ENCODE data around the gene HECW1. TPM values are rescaled to one million over a fixed set of nuclear protein-coding genes. Genes with fewer than 3 reads are reported as not detected.

The HECW1 gene
- total and polyA plus RNA-seq, 2 experiments from 2014 or later, result 2.0 to 4.8 TPM

GRCh38 chr7:43575506-43575905 is 463.1 kb downstream of the HECW1 start:
- TF ChIP-seq EZH2phosphoT487 (IDR thresholded peaks at IDR 0.05; ENCODE audit: insufficient read depth, low read depth) (no peak), EZH2 (IDR thresholded peaks at IDR 0.05; ENCODE audit: insufficient read depth, poor library complexity, severe bottlenecking) (no peak)
- Histone ChIP-seq H3K36me3 (ENCODE audit: low read depth) (no peaks in the 10 kb centered on the region), H3K27me3 (replicated peaks; ENCODE audit: insufficient read depth) (no peaks in the 10 kb centered on the region), H3K9me3 (ENCODE audit: low read depth) (no peaks in the 10 kb centered on the region), H3K4me3 (no peak overlapping the region), H3F3A (ENCODE audit: insufficient read depth) (peaks cover 16% of the 10 kb centered on the region), H2AFZ (no peak overlapping the region), H3K9me2 (ENCODE audit: insufficient read depth) (no peaks in the 10 kb centered on the region), H3K79me2 (ENCODE audit: insufficient read depth) (no peaks in the 10 kb centered on the region), H3K4me2 (ENCODE audit: unreplicated experiment) (no peak overlapping the region), H3K4me1 (ENCODE audit: insufficient read depth) (peaks cover 21% of the 10 kb centered on the region), H3K9ac (no peak overlapping the region), H4K20me1 (ENCODE audit: insufficient read depth) (no peaks in the 10 kb centered on the region), H3K27ac (no peak overlapping the region)
- in situ Hi-C loops (cut with MboI), result loop anchor here (10.0 to 25.0 kb wide), 2 partner anchors 129 to 262 kb away; no protein-coding TSS in a partner anchor
- WGBS, 2 experiments (ENCODE audit: low coverage in 1 of 2, low lambda C conversion rate in 2 of 2, missing lambda C conversion rate in 2 of 2), result 96 to 97% methylated on average over 6 of the region's 6 CpGs
- no peak for DNase-seq

GRCh38 chr7:43576241-43576640 is 463.8 kb downstream of the HECW1 start:
- no peak for TF ChIP-seq EZH2 (IDR thresholded peaks at IDR 0.05; ENCODE audit: insufficient read depth, poor library complexity, severe bottlenecking)
- no peak for TF ChIP-seq EZH2phosphoT487 (IDR thresholded peaks at IDR 0.05; ENCODE audit: insufficient read depth, low read depth)
- no peak overlapping the region for H3K9ac ChIP-seq
- H3K27ac ChIP-seq, result no peak overlapping the region
- no peaks in the 10 kb centered on the region for H4K20me1 ChIP-seq (ENCODE audit: insufficient read depth)
- peaks cover 16% of the 10 kb centered on the region for H3K4me1 ChIP-seq (ENCODE audit: insufficient read depth)
- no peak overlapping the region for H2AFZ ChIP-seq
- H3K9me2 ChIP-seq (ENCODE audit: insufficient read depth), result no peaks in the 10 kb centered on the region
- WGBS, 2 experiments (ENCODE audit: low coverage in 1 of 2, low lambda C conversion rate in 2 of 2, missing lambda C conversion rate in 2 of 2), result 97 to 99% methylated on average over 3 of the region's 3 CpGs
- H3K9me3 ChIP-seq (ENCODE audit: low read depth), result no peaks in the 10 kb centered on the region
- H3F3A ChIP-seq (ENCODE audit: insufficient read depth), result peaks cover 12% of the 10 kb centered on the region
- in situ Hi-C loops (cut with MboI), result loop anchor here (10.0 to 25.0 kb wide), 2 partner anchors 129 to 261 kb away; no protein-coding TSS in a partner anchor
- no peak for DNase-seq
- H3K27me3 ChIP-seq (replicated peaks; ENCODE audit: insufficient read depth), result no peaks in the 10 kb centered on the region
- no peak overlapping the region for H3K4me2 ChIP-seq (ENCODE audit: unreplicated experiment)
- no peak overlapping the region for H3K4me3 ChIP-seq
- no peaks in the 10 kb centered on the region for H3K36me3 ChIP-seq (ENCODE audit: low read depth)
- H3K79me2 ChIP-seq (ENCODE audit: insufficient read depth), result no peaks in the 10 kb centered on the region

- no peak overlapping the region for H3K4me3 ChIP-seq
- no peaks in the 10 kb centered on the region for H4K20me1 ChIP-seq (ENCODE audit: insufficient read depth)
- TF ChIP-seq EZH2 (IDR thresholded peaks at IDR 0.05; ENCODE audit: insufficient read depth, poor library complexity, severe bottlenecking) (no peak), EZH2phosphoT487 (IDR thresholded peaks at IDR 0.05; ENCODE audit: insufficient read depth, low read depth) (no peak)
- no peak for DNase-seq
- H3K4me2 ChIP-seq (ENCODE audit: unreplicated experiment), result no peak overlapping the region
- no peak overlapping the region for H3K27ac ChIP-seq
- no peaks in the 10 kb centered on the region for H3K9me2 ChIP-seq (ENCODE audit: insufficient read depth)
- H3K36me3 ChIP-seq (ENCODE audit: low read depth), result no peaks in the 10 kb centered on the region
- peaks cover 10% of the 10 kb centered on the region for H3K4me1 ChIP-seq (ENCODE audit: insufficient read depth)
- no peaks in the 10 kb centered on the region for H3K79me2 ChIP-seq (ENCODE audit: insufficient read depth)
- H3F3A ChIP-seq (ENCODE audit: insufficient read depth), result peaks cover 12% of the 10 kb centered on the region; the same call in 1 of the 2 replicates
- H3K9me3 ChIP-seq (ENCODE audit: low read depth), result no peaks in the 10 kb centered on the region
- in situ Hi-C loops (cut with MboI), result loop anchor here (10.0 to 25.0 kb wide), 2 partner anchors 127 to 260 kb away; no protein-coding TSS in a partner anchor
- H3K9ac ChIP-seq, result no peak overlapping the region
- WGBS, 2 experiments (ENCODE audit: low coverage in 1 of 2, low lambda C conversion rate in 2 of 2, missing lambda C conversion rate in 2 of 2), result 86 to 87% methylated on average over 6 of the region's 6 CpGs
- H2AFZ ChIP-seq, result no peak overlapping the region
- no peaks in the 10 kb centered on the region for H3K27me3 ChIP-seq (replicated peaks; ENCODE audit: insufficient read depth)
These were observed 465.1 kb downstream of the HECW1 start for GRCh38 chr7:43577485-43577951.

- no peaks in the 10 kb centered on the region for H3K9me2 ChIP-seq (ENCODE audit: insufficient read depth)
- no peaks in the 10 kb centered on the region for H3K36me3 ChIP-seq (ENCODE audit: low read depth)
- peak; percentile 95 for DNase-seq
- H3K27me3 ChIP-seq (replicated peaks; ENCODE audit: insufficient read depth), result no peaks in the 10 kb centered on the region
- 1% methylated on average over 33 to 51 of the region's 83 CpGs for WGBS, 2 experiments (ENCODE audit: low coverage in 1 of 2, low lambda C conversion rate in 2 of 2, missing lambda C conversion rate in 2 of 2)
- no peaks in the 10 kb centered on the region for H3K9me3 ChIP-seq (ENCODE audit: low read depth)
- peaks cover 32% of the 10 kb centered on the region for H3K4me1 ChIP-seq (ENCODE audit: insufficient read depth)
- TF ChIP-seq EZH2 (IDR thresholded peaks at IDR 0.05; ENCODE audit: insufficient read depth, poor library complexity, severe bottlenecking) (no peak), EZH2phosphoT487 (IDR thresholded peaks at IDR 0.05; ENCODE audit: insufficient read depth, low read depth) (no peak)
- peak within 1 kb of the TSS; percentile 98 for H3K4me3 ChIP-seq
- peak within 1 kb of the TSS; percentile 97 for H3K9ac ChIP-seq
- in situ Hi-C loops (cut with MboI), result loop anchor here (25.0 kb wide), 1 partner anchor 255 kb away; no protein-coding TSS in a partner anchor
- H3F3A ChIP-seq (ENCODE audit: insufficient read depth), result peaks cover 26% of the 10 kb centered on the region
- peak within 1 kb of the TSS; percentile 91 for H3K27ac ChIP-seq
- peak within 1 kb of the TSS; percentile 86 for H3K4me2 ChIP-seq (ENCODE audit: unreplicated experiment)
- peaks cover 7% of the 10 kb centered on the region; the same call in 1 of the 2 replicates for H4K20me1 ChIP-seq (ENCODE audit: insufficient read depth)
- peaks cover 48% of the 10 kb centered on the region for H3K79me2 ChIP-seq (ENCODE audit: insufficient read depth)
- H2AFZ ChIP-seq, result no peak within 1 kb of the TSS
These were observed 470.3 kb downstream of the HECW1 start, which contains the start of gene STK17A for GRCh38 chr7:43582503-43583423. STK17A (plus strand) TSS chr7:43583108; CDS start chr7:43583244, 136 bp downstream.
